Uterus (tissue), 4 donors: ENCODE data around the gene GPANK1. TPM values are rescaled to one million over a fixed set of nuclear protein-coding genes. Genes with fewer than 3 reads are reported as not detected.

Experiments used
- DNase-seq, 2 donors: peaks; one replicate each; pipeline ENCODE4 v3.0.0-alpha.2; 2019 to 2020
- H3K27ac ChIP-seq, 2 donors: fragments of 200-600 bp; sonication (generic); 1 replicate in 1 of 2; 2 replicates in 1 of 2; pipeline ENCODE4 v1.5.1; 2016 to 2018
- H3K27me3 ChIP-seq, 2 donors: fragments of 200-600 bp; sonication (generic); one replicate each; pipeline ENCODE4 v1.5.1; 2018 to 2019; ENCODE audit warnings: control low read depth in 1 of 2
- H3K36me3 ChIP-seq, 2 donors: fragments of 200-600 bp; sonication (generic); one replicate each; pipeline ENCODE4 v1.5.1; 2019; ENCODE audit warnings: control low read depth in 1 of 2
- H3K4me1 ChIP-seq, 2 donors: fragments of 200-600 bp; sonication (generic); one replicate each; pipeline ENCODE4 v1.5.1; 2018 to 2019; ENCODE audit warnings: control low read depth in 1 of 2
- H3K4me3 ChIP-seq, 2 donors: fragments of 200-600 bp; sonication (generic); 1 replicate in 1 of 2; 2 replicates in 1 of 2; pipeline ENCODE4 v1.5.1; 2018 to 2019; ENCODE audit warnings: mild to moderate bottlenecking in 1 of 2
- H3K9me3 ChIP-seq, 2 donors: fragments of 200-600 bp; sonication (generic); one replicate each; pipeline ENCODE4 v1.5.1; 2019; ENCODE audit warnings: control low read depth in 1 of 2
- POLR2A ChIP-seq, 2 donors: fragments of 450-650 bp; IDR thresholded peaks; one replicate each; pipeline ENCODE4 v1.6.1; 2016; ENCODE audit warnings: antibody characterized with exemption in 2 of 2, mild to moderate bottlenecking in 1 of 2, moderate library complexity in 1 of 2
- intact Hi-C: fragments of 100-400 bp; cut with DNase I; formaldehyde crosslinking; loops from one replicate; pipeline ENCODE4 v1.15.1; 2023; ENCODE audit warnings: low total_unique reads
- total RNA-seq, 4 donors: library from RNA; depleted of rRNA in 3 of 4; stranded (reverse); fragments of >200 nt in 3 of 4; gene quantifications; one replicate each; pipeline versions ENCODE4 v1.1.0 to v1.2.4, GENCODE V29; 2014 to 2023
- TF ChIP-seq, protein P1 (sequence below), 4 experiments: fragments of 200-600 bp in 2 of 4; fragments of 450-650 bp in 2 of 4; sonication (generic) in 2 of 4; IDR thresholded peaks; one replicate each; pipeline ENCODE4 v1.5.1; 2016 to 2019; ENCODE audit warnings: antibody characterized with exemption in 4 of 4, mild to moderate bottlenecking in 2 of 4, moderate library complexity in 1 of 4
- donor health status: DM: yes; HTN: yes; CAD: no.

GPANK1 gene
- total RNA-seq, 4 donors from 2014 or later: 5.1 to 25.6 (median 15.4) TPM

DNA sequence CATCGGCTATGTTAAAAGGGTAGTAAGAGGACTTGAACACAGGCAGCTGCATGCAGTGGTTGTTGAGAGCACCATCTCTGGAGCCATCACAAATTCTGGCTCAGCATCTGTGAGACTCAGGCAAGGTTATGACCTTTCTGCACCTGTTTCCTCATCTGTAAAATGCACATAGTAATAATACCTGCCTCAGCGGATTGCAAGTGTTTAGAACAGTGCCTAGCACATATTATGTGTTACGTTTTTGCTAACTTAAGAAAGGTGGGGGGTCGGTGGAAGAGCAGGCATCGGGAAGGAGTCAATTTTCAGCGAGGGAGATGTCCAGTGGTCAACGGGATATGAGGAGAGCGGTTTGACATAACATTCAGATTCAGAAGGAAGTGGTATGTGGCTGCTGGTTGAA is 13.2 kb upstream of the GPANK1 start:
- H3K27me3 ChIP-seq: no peaks in the 10 kb centered on the region
- no peak overlapping the region for H3K27ac ChIP-seq
- no peaks in the 10 kb centered on the region for H3K9me3 ChIP-seq
- no peaks in the 10 kb centered on the region for H3K36me3 ChIP-seq
- peaks cover 0 to 4% of the 10 kb centered on the region in 2 donors for H3K4me1 ChIP-seq
- TF ChIP-seq POLR2A (IDR thresholded peaks at IDR 0.05): no peak
- TF ChIP-seq, protein P1, sequence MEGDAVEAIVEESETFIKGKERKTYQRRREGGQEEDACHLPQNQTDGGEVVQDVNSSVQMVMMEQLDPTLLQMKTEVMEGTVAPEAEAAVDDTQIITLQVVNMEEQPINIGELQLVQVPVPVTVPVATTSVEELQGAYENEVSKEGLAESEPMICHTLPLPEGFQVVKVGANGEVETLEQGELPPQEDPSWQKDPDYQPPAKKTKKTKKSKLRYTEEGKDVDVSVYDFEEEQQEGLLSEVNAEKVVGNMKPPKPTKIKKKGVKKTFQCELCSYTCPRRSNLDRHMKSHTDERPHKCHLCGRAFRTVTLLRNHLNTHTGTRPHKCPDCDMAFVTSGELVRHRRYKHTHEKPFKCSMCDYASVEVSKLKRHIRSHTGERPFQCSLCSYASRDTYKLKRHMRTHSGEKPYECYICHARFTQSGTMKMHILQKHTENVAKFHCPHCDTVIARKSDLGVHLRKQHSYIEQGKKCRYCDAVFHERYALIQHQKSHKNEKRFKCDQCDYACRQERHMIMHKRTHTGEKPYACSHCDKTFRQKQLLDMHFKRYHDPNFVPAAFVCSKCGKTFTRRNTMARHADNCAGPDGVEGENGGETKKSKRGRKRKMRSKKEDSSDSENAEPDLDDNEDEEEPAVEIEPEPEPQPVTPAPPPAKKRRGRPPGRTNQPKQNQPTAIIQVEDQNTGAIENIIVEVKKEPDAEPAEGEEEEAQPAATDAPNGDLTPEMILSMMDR (IDR thresholded peaks at IDR 0.05): no peak
- H3K4me3 ChIP-seq: no peak overlapping the region
- DNase-seq: no peak
- intact Hi-C loops: no loop called here

DNA sequence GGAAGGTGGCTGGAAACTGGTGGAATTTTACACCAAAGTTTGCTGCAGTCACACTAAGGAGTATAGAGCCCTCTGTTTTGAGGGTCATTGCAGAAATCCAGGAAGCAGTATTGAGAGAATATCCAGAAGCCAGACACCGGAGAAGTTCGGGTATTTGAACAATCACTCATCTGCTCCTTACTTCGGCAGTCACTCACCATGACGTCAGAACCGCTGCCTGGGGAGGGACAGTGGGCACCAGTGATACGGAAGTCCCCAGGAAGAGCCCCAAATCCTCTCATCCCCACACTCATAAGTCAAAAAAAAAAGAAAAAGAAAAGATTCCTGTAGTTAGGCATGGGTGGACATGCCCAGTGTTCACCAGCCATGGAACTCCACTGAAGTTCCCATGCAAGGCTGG is 12.1 kb upstream of the GPANK1 start:
- Histone ChIP-seq H3K27ac (no peak overlapping the region), H3K36me3 (no peaks in the 10 kb centered on the region), H3K4me3 (no peak overlapping the region), H3K9me3 (no peaks in the 10 kb centered on the region), H3K27me3 (no peaks in the 10 kb centered on the region), H3K4me1 (peaks cover 0 to 4% of the 10 kb centered on the region in 2 donors)
- no peak for DNase-seq
- intact Hi-C loops: no loop called here
- TF ChIP-seq, protein P1 (IDR thresholded peaks at IDR 0.05): no peak
- TF ChIP-seq POLR2A (IDR thresholded peaks at IDR 0.05): no peak

DNA sequence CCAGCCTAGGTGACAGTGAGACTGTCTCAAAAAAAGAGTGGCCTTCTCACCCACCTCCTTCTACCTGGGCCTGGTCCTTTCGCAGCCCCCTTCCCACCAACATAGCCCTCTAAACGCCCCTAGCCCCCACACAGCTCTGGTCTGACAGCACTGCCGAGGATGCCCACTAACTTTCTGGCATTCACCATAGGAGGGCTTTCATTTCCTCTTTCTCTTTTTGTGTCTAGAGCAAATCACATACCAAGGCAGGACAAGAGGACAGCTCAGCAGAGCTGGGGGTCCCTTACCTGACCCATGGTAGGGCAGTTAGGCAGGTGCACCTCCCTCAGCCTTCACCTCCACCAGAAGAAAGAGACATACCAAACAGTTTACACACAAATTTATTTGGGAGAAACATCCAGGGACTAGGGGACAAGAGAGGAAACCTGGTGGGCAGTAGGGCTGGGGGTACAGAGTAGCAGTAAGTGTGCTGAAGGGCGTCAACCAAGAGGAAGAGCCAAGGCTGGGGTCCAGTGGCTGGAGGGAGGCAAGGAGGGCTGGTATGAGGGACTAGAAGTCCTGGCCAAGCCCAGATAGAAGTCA is 11.6 kb upstream of the GPANK1 start:
- Histone ChIP-seq H3K4me3 (no peak overlapping the region), H3K9me3 (no peaks in the 10 kb centered on the region), H3K36me3 (no peaks in the 10 kb centered on the region), H3K27ac (no peak overlapping the region), H3K4me1 (peaks cover 0 to 4% of the 10 kb centered on the region in 2 donors), H3K27me3 (no peaks in the 10 kb centered on the region)
- TF ChIP-seq, protein P1 (IDR thresholded peaks at IDR 0.05): no peak
- no peak for TF ChIP-seq POLR2A (IDR thresholded peaks at IDR 0.05)
- intact Hi-C loops: no loop called here
- no peak for DNase-seq

DNA sequence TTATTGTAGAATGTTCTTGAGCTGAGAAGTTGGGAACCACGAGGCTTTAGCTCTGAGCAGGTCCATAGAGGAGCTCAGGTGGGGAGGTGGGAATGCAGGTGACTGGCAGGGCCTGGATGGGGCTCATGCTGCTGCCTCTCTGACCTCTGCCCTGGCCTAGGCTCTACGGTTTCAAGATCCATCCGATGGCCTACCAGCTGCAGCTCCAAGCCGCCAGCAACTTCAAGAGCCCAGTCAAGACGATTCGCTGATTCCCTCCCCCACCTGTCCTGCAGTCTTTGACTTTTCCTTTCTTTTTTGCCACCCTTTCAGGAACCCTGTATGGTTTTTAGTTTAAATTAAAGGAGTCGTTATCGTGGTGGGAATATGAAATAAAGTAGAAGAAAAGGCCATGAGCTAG is 4.9 kb upstream of the GPANK1 start, which contains the start of gene LY6G5B:
LY6G5B (plus strand) TSS at position 301 of the 400 bp plus-strand sequence. CDS start 975 bp downstream, outside the sequence.
- intact Hi-C loops: no loop called here
- H3K27ac ChIP-seq: no peak within 1 kb of the TSS
- H3K4me3 ChIP-seq: no peak within 1 kb of the TSS
- peaks cover 8 to 10% of the 10 kb centered on the region in 2 donors for H3K4me1 ChIP-seq
- H3K36me3 ChIP-seq: no peaks in the 10 kb centered on the region
- no peaks in the 10 kb centered on the region for H3K9me3 ChIP-seq
- H3K27me3 ChIP-seq: no peaks in the 10 kb centered on the region
- TF ChIP-seq, protein P1 (IDR thresholded peaks at IDR 0.05): no peak
- no peak for TF ChIP-seq POLR2A (IDR thresholded peaks at IDR 0.05)
- no peak for DNase-seq

DNA sequence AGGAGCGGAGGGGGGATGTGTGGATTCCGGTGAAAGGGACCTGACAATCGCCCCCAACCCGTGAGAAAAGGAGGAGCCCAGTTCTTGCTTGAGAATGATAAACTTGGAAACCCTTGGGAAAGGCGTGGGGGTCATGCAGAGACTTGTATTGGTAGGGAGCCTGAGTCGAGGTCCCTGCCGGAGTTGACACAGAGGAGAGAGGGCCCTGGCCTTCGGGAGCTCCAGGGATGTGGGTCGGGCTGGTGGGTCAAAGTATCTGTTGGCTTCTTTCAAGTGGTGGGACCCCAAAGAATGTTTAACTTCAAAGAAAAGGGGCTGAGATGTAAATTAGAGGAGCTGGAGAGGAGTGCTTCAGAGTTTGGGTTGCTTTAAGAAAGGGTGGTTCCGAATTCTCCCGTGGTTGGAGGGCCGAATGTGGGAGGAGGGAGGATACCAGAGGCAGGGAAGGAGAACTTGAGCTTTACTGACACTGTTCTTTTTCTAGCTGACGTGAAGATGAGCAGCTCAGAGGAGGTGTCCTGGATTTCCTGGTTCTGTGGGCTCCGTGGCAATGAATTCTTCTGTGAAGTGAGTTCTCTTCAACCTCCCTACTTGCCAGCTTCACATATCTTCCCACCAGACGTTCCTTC is 1.7 kb upstream of the GPANK1 start:
- H3K4me3 ChIP-seq: peak overlapping the region; percentile 91 to 93
- TF ChIP-seq, protein P1 (IDR thresholded peaks at IDR 0.05): no peak
- TF ChIP-seq POLR2A (IDR thresholded peaks at IDR 0.05): no peak
- no peaks in the 10 kb centered on the region for H3K9me3 ChIP-seq
- H3K36me3 ChIP-seq: no peaks in the 10 kb centered on the region
- peaks cover 8 to 16% of the 10 kb centered on the region in 2 donors for H3K4me1 ChIP-seq
- H3K27ac ChIP-seq: peak overlapping the region; percentile 91 to 97
- no peaks in the 10 kb centered on the region for H3K27me3 ChIP-seq
- intact Hi-C loops: no loop called here
- no peak for DNase-seq
